Measurements from ENCODE around the gene TSN.

TSN gene

GRCh38 chr2:121755237-121756111 is at the start of gene TSN (continued):
- TF ChIP-seq, protein P1, sequence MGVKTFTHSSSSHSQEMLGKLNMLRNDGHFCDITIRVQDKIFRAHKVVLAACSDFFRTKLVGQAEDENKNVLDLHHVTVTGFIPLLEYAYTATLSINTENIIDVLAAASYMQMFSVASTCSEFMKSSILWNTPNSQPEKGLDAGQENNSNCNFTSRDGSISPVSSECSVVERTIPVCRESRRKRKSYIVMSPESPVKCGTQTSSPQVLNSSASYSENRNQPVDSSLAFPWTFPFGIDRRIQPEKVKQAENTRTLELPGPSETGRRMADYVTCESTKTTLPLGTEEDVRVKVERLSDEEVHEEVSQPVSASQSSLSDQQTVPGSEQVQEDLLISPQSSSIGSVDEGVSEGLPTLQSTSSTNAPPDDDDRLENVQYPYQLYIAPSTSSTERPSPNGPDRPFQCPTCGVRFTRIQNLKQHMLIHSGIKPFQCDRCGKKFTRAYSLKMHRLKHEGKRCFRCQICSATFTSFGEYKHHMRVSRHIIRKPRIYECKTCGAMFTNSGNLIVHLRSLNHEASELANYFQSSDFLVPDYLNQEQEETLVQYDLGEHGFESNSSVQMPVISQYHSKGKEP (tag by site-specific recombination; IDR thresholded peaks at IDR 0.05): no peak
- TF ChIP-seq MZF1 (tag by site-specific recombination; IDR thresholded peaks at IDR 0.05; ENCODE audit: borderline replicate concordance): no peak
- TF ChIP-seq, protein P2, sequence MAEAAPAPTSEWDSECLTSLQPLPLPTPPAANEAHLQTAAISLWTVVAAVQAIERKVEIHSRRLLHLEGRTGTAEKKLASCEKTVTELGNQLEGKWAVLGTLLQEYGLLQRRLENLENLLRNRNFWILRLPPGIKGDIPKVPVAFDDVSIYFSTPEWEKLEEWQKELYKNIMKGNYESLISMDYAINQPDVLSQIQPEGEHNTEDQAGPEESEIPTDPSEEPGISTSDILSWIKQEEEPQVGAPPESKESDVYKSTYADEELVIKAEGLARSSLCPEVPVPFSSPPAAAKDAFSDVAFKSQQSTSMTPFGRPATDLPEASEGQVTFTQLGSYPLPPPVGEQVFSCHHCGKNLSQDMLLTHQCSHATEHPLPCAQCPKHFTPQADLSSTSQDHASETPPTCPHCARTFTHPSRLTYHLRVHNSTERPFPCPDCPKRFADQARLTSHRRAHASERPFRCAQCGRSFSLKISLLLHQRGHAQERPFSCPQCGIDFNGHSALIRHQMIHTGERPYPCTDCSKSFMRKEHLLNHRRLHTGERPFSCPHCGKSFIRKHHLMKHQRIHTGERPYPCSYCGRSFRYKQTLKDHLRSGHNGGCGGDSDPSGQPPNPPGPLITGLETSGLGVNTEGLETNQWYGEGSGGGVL (tag by site-specific recombination; IDR thresholded peaks at IDR 0.05): no peak
- TF ChIP-seq KLF9 (tag by site-specific recombination; IDR thresholded peaks at IDR 0.05; ENCODE audit: low read depth): peak; percentile 99
- TF ChIP-seq, protein P3, sequence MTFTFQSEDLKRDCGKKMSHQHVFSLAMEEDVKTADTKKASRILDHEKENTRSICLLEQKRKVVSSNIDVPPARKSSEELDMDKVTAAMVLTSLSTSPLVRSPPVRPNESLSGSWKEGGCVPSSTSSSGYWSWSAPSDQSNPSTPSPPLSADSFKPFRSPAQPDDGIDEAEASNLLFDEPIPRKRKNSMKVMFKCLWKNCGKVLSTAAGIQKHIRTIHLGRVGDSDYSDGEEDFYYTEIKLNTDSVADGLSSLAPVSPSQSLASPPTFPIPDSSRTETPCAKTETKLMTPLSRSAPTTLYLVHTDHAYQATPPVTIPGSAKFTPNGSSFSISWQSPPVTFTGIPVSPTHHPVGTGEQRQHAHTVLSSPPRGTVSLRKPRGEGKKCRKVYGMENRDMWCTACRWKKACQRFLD (tag by site-specific recombination; IDR thresholded peaks at IDR 0.05): no peak
- peak; percentile 78 for TF ChIP-seq ZNF341 (tag by site-specific recombination; IDR thresholded peaks at IDR 0.05; ENCODE audit: low read depth)
- no peak for TF ChIP-seq GLI2 (tag by site-specific recombination; IDR thresholded peaks at IDR 0.05; ENCODE audit: borderline replicate concordance, low read depth)
- TF ChIP-seq ZNF549 (tag by site-specific recombination; IDR thresholded peaks at IDR 0.05): no peak
- no peak for TF ChIP-seq AEBP2 (tag by site-specific recombination; IDR thresholded peaks at IDR 0.05; ENCODE audit: borderline replicate concordance)
- no peak for TF ChIP-seq IKZF3 (tag by site-specific recombination; IDR thresholded peaks at IDR 0.05)
- no peak for TF ChIP-seq ZNF521 (tag by site-specific recombination; IDR thresholded peaks at IDR 0.05)
- TF ChIP-seq ZNF138 (tag by site-specific recombination; IDR thresholded peaks at IDR 0.05; ENCODE audit: borderline replicate concordance): no peak
- TF ChIP-seq HOXC10 (CRISPR knock-in tag; IDR thresholded peaks at IDR 0.05): 0 out of 2 replicates have a peak, but pooled peaks have one; percentile 73
- TF ChIP-seq ZNF426 (tag by site-specific recombination; IDR thresholded peaks at IDR 0.05): no peak
- TF ChIP-seq TCF7L2 (IDR thresholded peaks at IDR 0.05; ENCODE audit: borderline replicate concordance, low read depth, low read length): no peak
- TF ChIP-seq, protein P4, sequence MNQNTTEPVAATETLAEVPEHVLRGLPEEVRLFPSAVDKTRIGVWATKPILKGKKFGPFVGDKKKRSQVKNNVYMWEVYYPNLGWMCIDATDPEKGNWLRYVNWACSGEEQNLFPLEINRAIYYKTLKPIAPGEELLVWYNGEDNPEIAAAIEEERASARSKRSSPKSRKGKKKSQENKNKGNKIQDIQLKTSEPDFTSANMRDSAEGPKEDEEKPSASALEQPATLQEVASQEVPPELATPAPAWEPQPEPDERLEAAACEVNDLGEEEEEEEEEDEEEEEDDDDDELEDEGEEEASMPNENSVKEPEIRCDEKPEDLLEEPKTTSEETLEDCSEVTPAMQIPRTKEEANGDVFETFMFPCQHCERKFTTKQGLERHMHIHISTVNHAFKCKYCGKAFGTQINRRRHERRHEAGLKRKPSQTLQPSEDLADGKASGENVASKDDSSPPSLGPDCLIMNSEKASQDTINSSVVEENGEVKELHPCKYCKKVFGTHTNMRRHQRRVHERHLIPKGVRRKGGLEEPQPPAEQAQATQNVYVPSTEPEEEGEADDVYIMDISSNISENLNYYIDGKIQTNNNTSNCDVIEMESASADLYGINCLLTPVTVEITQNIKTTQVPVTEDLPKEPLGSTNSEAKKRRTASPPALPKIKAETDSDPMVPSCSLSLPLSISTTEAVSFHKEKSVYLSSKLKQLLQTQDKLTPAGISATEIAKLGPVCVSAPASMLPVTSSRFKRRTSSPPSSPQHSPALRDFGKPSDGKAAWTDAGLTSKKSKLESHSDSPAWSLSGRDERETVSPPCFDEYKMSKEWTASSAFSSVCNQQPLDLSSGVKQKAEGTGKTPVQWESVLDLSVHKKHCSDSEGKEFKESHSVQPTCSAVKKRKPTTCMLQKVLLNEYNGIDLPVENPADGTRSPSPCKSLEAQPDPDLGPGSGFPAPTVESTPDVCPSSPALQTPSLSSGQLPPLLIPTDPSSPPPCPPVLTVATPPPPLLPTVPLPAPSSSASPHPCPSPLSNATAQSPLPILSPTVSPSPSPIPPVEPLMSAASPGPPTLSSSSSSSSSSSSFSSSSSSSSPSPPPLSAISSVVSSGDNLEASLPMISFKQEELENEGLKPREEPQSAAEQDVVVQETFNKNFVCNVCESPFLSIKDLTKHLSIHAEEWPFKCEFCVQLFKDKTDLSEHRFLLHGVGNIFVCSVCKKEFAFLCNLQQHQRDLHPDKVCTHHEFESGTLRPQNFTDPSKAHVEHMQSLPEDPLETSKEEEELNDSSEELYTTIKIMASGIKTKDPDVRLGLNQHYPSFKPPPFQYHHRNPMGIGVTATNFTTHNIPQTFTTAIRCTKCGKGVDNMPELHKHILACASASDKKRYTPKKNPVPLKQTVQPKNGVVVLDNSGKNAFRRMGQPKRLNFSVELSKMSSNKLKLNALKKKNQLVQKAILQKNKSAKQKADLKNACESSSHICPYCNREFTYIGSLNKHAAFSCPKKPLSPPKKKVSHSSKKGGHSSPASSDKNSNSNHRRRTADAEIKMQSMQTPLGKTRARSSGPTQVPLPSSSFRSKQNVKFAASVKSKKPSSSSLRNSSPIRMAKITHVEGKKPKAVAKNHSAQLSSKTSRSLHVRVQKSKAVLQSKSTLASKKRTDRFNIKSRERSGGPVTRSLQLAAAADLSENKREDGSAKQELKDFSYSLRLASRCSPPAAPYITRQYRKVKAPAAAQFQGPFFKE (tag by site-specific recombination; IDR thresholded peaks at IDR 0.05; ENCODE audit: borderline replicate concordance): no peak
- TF ChIP-seq ZNF48 (tag by site-specific recombination; IDR thresholded peaks at IDR 0.05): no peak
- TF ChIP-seq ZNF133 (tag by site-specific recombination; IDR thresholded peaks at IDR 0.05): no peak
- TF ChIP-seq OSR2 (tag by site-specific recombination; IDR thresholded peaks at IDR 0.05): no peak
- TF ChIP-seq, protein P5, sequence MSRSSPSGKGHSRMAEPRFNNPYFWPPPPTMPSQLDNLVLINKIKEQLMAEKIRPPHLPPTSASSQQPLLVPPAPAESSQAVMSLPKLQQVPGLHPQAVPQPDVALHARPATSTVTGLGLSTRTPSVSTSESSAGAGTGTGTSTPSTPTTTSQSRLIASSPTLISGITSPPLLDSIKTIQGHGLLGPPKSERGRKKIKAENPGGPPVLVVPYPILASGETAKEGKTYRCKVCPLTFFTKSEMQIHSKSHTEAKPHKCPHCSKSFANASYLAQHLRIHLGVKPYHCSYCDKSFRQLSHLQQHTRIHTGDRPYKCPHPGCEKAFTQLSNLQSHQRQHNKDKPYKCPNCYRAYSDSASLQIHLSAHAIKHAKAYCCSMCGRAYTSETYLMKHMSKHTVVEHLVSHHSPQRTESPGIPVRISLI (tag by site-specific recombination; IDR thresholded peaks at IDR 0.05): no peak
- TF ChIP-seq, protein P6, sequence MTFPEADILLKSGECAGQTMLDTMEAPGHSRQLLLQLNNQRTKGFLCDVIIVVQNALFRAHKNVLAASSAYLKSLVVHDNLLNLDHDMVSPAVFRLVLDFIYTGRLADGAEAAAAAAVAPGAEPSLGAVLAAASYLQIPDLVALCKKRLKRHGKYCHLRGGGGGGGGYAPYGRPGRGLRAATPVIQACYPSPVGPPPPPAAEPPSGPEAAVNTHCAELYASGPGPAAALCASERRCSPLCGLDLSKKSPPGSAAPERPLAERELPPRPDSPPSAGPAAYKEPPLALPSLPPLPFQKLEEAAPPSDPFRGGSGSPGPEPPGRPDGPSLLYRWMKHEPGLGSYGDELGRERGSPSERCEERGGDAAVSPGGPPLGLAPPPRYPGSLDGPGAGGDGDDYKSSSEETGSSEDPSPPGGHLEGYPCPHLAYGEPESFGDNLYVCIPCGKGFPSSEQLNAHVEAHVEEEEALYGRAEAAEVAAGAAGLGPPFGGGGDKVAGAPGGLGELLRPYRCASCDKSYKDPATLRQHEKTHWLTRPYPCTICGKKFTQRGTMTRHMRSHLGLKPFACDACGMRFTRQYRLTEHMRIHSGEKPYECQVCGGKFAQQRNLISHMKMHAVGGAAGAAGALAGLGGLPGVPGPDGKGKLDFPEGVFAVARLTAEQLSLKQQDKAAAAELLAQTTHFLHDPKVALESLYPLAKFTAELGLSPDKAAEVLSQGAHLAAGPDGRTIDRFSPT (tag by site-specific recombination; IDR thresholded peaks at IDR 0.05): no peak
- TF ChIP-seq FEZF1 (tag by site-specific recombination; IDR thresholded peaks at IDR 0.05): no peak; the same call in none of the 2 replicates

All from HEK293 (cell line).